Parathyroid adenoma (tissue), 2 donors: ENCODE measurements around the gene ZNF224.

Experiments used
- H2AFZ ChIP-seq: fragments of 300-600 bp; sonication (generic); one replicate; pipeline ENCODE4 v1.7.0; 2017; ENCODE audit warnings: antibody characterized with exemption, mild to moderate bottlenecking
- H3K27ac ChIP-seq: fragments of 300-600 bp; sonication (generic); one replicate; pipeline ENCODE4 v1.7.0; 2017
- H3K27me3 ChIP-seq: fragments of 300-600 bp; sonication (generic); one replicate; pipeline ENCODE4 v1.7.0; 2017; ENCODE audit warnings: low read length; ENCODE audit not compliant: control insufficient read depth, insufficient read depth
- H3K36me3 ChIP-seq: fragments of 300-600 bp; sonication (generic); one replicate; pipeline ENCODE4 v1.7.0; 2017; ENCODE audit warnings: low read length; ENCODE audit not compliant: control insufficient read depth, insufficient read depth
- H3K4me1 ChIP-seq: fragments of 300-600 bp; sonication (generic); one replicate; pipeline ENCODE4 v1.7.0; 2017; ENCODE audit warnings: control low read depth
- H3K4me2 ChIP-seq: fragments of 300-600 bp; sonication (generic); one replicate; pipeline ENCODE4 v1.7.0; 2017; ENCODE audit warnings: low read length
- H3K4me3 ChIP-seq: fragments of 300-600 bp; sonication (generic); one replicate; pipeline ENCODE4 v1.7.0; 2017; ENCODE audit warnings: low read depth, low read length
- H3K79me2 ChIP-seq: fragments of 300-600 bp; sonication (generic); one replicate; pipeline ENCODE4 v1.7.0; 2017; ENCODE audit warnings: control low read depth
- H3K9ac ChIP-seq: fragments of 300-600 bp; sonication (generic); one replicate; pipeline ENCODE4 v1.7.0; 2017; ENCODE audit warnings: mild to moderate bottlenecking
- H3K9me3 ChIP-seq: fragments of 300-600 bp; sonication (generic); one replicate; pipeline ENCODE4 v1.7.0; 2017; ENCODE audit warnings: low read length; ENCODE audit not compliant: control insufficient read depth
- TF ChIP-seq, protein P1 (sequence below): fragments of 300-600 bp; sonication (generic); IDR thresholded peaks from one replicate; pipeline ENCODE4 v1.7.0; 2017; ENCODE audit warnings: antibody characterized with exemption, mild to moderate bottlenecking
- donor health status: primary hyperparathyroidism.

Gene ZNF224

DNA sequence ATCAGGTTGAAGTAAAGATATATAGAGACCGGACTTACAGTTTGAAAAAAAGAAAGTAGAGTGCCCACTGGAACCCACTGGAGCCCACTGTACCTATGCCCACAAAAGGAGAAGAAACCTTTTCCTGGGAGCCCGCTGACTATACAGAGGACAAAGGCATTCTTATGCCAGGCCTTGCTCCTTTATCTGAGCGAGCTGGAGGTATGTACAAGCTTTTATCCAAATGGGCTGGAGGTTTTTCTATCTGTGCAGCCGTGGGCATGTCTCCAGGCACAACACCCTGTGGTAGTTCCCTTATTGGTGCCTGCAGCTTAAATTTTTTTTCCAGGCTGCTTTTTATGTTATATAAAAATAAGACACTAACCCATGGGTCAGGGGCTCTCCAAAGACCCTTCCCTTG is 55.6 kb downstream of the ZNF224 start:
- H3K27ac ChIP-seq: no peak overlapping the region
- no peak overlapping the region for H2AFZ ChIP-seq
- no peak overlapping the region for H3K4me3 ChIP-seq
- no peaks in the 10 kb centered on the region for H3K4me1 ChIP-seq
- no peaks in the 10 kb centered on the region for H3K36me3 ChIP-seq
- H3K4me2 ChIP-seq: no peak overlapping the region
- H3K9ac ChIP-seq: no peak overlapping the region
- H3K79me2 ChIP-seq: no peaks in the 10 kb centered on the region
- TF ChIP-seq, protein P1, sequence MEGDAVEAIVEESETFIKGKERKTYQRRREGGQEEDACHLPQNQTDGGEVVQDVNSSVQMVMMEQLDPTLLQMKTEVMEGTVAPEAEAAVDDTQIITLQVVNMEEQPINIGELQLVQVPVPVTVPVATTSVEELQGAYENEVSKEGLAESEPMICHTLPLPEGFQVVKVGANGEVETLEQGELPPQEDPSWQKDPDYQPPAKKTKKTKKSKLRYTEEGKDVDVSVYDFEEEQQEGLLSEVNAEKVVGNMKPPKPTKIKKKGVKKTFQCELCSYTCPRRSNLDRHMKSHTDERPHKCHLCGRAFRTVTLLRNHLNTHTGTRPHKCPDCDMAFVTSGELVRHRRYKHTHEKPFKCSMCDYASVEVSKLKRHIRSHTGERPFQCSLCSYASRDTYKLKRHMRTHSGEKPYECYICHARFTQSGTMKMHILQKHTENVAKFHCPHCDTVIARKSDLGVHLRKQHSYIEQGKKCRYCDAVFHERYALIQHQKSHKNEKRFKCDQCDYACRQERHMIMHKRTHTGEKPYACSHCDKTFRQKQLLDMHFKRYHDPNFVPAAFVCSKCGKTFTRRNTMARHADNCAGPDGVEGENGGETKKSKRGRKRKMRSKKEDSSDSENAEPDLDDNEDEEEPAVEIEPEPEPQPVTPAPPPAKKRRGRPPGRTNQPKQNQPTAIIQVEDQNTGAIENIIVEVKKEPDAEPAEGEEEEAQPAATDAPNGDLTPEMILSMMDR: no peak
- no peaks in the 10 kb centered on the region for H3K27me3 ChIP-seq
- H3K9me3 ChIP-seq: no peaks in the 10 kb centered on the region

- no peak overlapping the region for H3K4me3 ChIP-seq
- H3K4me2 ChIP-seq: no peak overlapping the region
- H3K9me3 ChIP-seq: no peaks in the 10 kb centered on the region
- H3K4me1 ChIP-seq: no peaks in the 10 kb centered on the region
- H3K36me3 ChIP-seq: peaks cover 7% of the 10 kb centered on the region
- no peak overlapping the region for H2AFZ ChIP-seq
- no peaks in the 10 kb centered on the region for H3K27me3 ChIP-seq
- no peak overlapping the region for H3K9ac ChIP-seq
- H3K79me2 ChIP-seq: no peaks in the 10 kb centered on the region
- TF ChIP-seq, protein P1: no peak
- H3K27ac ChIP-seq: no peak overlapping the region
Measured at GRCh38 chr19:44151491-44151890, 57.3 kb downstream of the ZNF224 start.

GRCh38 chr19:44156475-44156874 is 62.3 kb downstream of the ZNF224 start:
- no peak overlapping the region for H3K9ac ChIP-seq
- no peaks in the 10 kb centered on the region for H3K4me1 ChIP-seq
- H2AFZ ChIP-seq: no peak overlapping the region
- peaks cover 4% of the 10 kb centered on the region for H3K9me3 ChIP-seq
- no peaks in the 10 kb centered on the region for H3K27me3 ChIP-seq
- H3K36me3 ChIP-seq: peaks cover 12% of the 10 kb centered on the region
- TF ChIP-seq, protein P1: no peak
- no peaks in the 10 kb centered on the region for H3K79me2 ChIP-seq
- no peak overlapping the region for H3K4me3 ChIP-seq
- no peak overlapping the region for H3K4me2 ChIP-seq
- no peak overlapping the region for H3K27ac ChIP-seq
